HUDEP-2 (cell line): ENCODE results near the gene TP53BP2.

ENCODE experiments used
- DNase-seq, 76 experiments: peaks; one replicate each; lab custom pipeline; 2025; ENCODE audit not compliant: unreplicated experiment in 76 of 76; lab: John Stamatoyannopoulos, UW

The TP53BP2 gene

GRCh38 chr1:223729906-223730305 lies 115.8 kb downstream of the TP53BP2 start:
- no peak for DNase-seq
